Osteoblast (primary cell): ENCODE measurements around the gene GPX2. TPM values are rescaled to one million over a fixed set of nuclear protein-coding genes. Genes with fewer than 3 reads are reported as not detected.

Source experiments
- DNase-seq: peaks from one replicate; pipeline ENCODE4 v3.0.0; 2011; ENCODE audit warnings: low spot score, mixed read lengths; ENCODE audit not compliant: insufficient read length; ENCODE audit errors: missing footprints
- H2AFZ ChIP-seq: 2 replicates; pipeline ENCODE4 v1.6.0; 2011; ENCODE audit warnings: mild to moderate bottlenecking, low read length
- H3K27ac ChIP-seq: 2 replicates; pipeline ENCODE4 v1.5.1; 2011; ENCODE audit warnings: mild to moderate bottlenecking, low read depth, low read length, moderate library complexity
- H3K27me3 ChIP-seq: 2 replicates; pipeline ENCODE4 v1.6.0; 2012; ENCODE audit warnings: mild to moderate bottlenecking, control low read depth, inconsistent platforms, low read length, moderate library complexity; ENCODE audit not compliant: insufficient read depth
- H3K36me3 ChIP-seq: 2 replicates; pipeline ENCODE4 v1.5.1; 2011; ENCODE audit warnings: mild to moderate bottlenecking, low read length, control low read depth, moderate library complexity; ENCODE audit not compliant: insufficient read depth
- H3K4me1 ChIP-seq: 2 replicates; pipeline ENCODE4 v1.5.1; 2011; ENCODE audit warnings: mild to moderate bottlenecking, low read length, control low read depth, moderate library complexity; ENCODE audit not compliant: insufficient read depth
- H3K4me2 ChIP-seq: 2 replicates; pipeline ENCODE4 v1.6.0; 2011; ENCODE audit warnings: mild to moderate bottlenecking, low read length; ENCODE audit not compliant: insufficient read depth
- H3K4me3 ChIP-seq: fragments of 200-600 bp; sonication (generic); 3 replicates; pipeline ENCODE4 v1.5.1; 2012; ENCODE audit warnings: mild to moderate bottlenecking, low read length, inconsistent platforms; ENCODE audit not compliant: insufficient read depth
- H3K79me2 ChIP-seq: 2 replicates; pipeline ENCODE4 v1.6.0; 2012; ENCODE audit warnings: mild to moderate bottlenecking, low read length, control low read depth, inconsistent platforms; ENCODE audit not compliant: insufficient read depth
- H3K9me3 ChIP-seq: 2 replicates; pipeline ENCODE4 v1.5.1; 2011; ENCODE audit warnings: low read depth, low read length, control low read depth
- H4K20me1 ChIP-seq: 2 replicates; pipeline ENCODE4 v1.6.0; 2012; ENCODE audit warnings: mild to moderate bottlenecking, low read length, control low read depth; ENCODE audit not compliant: insufficient read depth
- CTCF ChIP-seq: IDR thresholded peaks from 2 replicates; pipeline ENCODE4 v1.5.1; 2011; ENCODE audit warnings: mild to moderate bottlenecking, low read depth, low read length, moderate library complexity; ENCODE audit errors: extremely low read depth
- small RNA-seq: library from RNA; depleted of rRNA; stranded (forward); fragments of <200 nt; gene quantifications from one replicate; pipeline ENCODE3, GENCODE V24; 2012
- total RNA-seq: library from RNA; depleted of rRNA; stranded (reverse); fragments of >200 nt; gene quantifications from 2 replicates; pipeline ENCODE4 v1.2.3, GENCODE V29; 2012

GPX2 gene
- total RNA-seq, 1 donor: not detected

GRCh38 chr14:64891173-64891838 is 51.2 kb downstream of the GPX2 start:
- Histone ChIP-seq H2AFZ (no peak overlapping the region), H3K79me2 (no peaks in the 10 kb centered on the region), H3K4me3 (no peak overlapping the region), H3K4me2 (no peak overlapping the region), H3K9me3 (no peaks in the 10 kb centered on the region), H3K27ac (no peak overlapping the region), H3K27me3 (peaks cover 20% of the 10 kb centered on the region), H3K4me1 (no peaks in the 10 kb centered on the region), H3K36me3 (no peaks in the 10 kb centered on the region), H4K20me1 (no peaks in the 10 kb centered on the region)
- TF ChIP-seq CTCF: no peak
- DNase-seq: no peak

- Histone ChIP-seq H3K27ac (no peak overlapping the region), H3K79me2 (no peaks in the 10 kb centered on the region), H3K4me1 (no peaks in the 10 kb centered on the region), H3K9me3 (no peaks in the 10 kb centered on the region), H3K36me3 (no peaks in the 10 kb centered on the region), H3K27me3 (peaks cover 38% of the 10 kb centered on the region), H4K20me1 (no peaks in the 10 kb centered on the region), H2AFZ (no peak overlapping the region), H3K4me3 (no peak overlapping the region), H3K4me2 (no peak overlapping the region)
- no peak for TF ChIP-seq CTCF
- no peak for DNase-seq
These were observed 53.2 kb downstream of the GPX2 start for GRCh38 chr14:64889352-64889751.

Small RNA genes lying within 50 kb of the gene (small RNA-seq; reads per million reads assigned to genes)
- not detected for gene RPPH1-2P

Other genes with a start within 250 kb of the GPX2 start
- gene PLEKHG3, start 238.3 kb downstream of the GPX2 start, total RNA-seq: 2.9 and 5.4 TPM in 2 replicates
- under 0.01 TPM in 1 of 2 replicates, not detected in the other for gene SPTB, start 62.8 kb downstream of the GPX2 start, total RNA-seq
- 79.6 and 100 TPM in 2 replicates for gene CHURC1, start 28.3 kb downstream of the GPX2 start, total RNA-seq
- gene RAB15, start 29.6 kb upstream of the GPX2 start, total RNA-seq: 4.0 and 4.1 TPM in 2 replicates
- gene FNTB, start 44.1 kb upstream of the GPX2 start, total RNA-seq: 12.7 and 18.9 TPM in 2 replicates
- 66.6 and 72.8 TPM in 2 replicates for gene MAX, start 159.8 kb upstream of the GPX2 start, total RNA-seq